ENCODE results near the gene CFHR4. TPM values are rescaled to one million over a fixed set of nuclear protein-coding genes. Genes with fewer than 3 reads are reported as not detected.
"Not testable (repeated sequence)": the region's sequence is repeated elsewhere in the genome, so short reads cannot be mapped to it uniquely, and the experiment has no call there.

Gene CFHR4
- total and polyA plus RNA-seq, 2 of the 4 experiments (the other 2 are of a cell fraction), result not detected

DNA sequence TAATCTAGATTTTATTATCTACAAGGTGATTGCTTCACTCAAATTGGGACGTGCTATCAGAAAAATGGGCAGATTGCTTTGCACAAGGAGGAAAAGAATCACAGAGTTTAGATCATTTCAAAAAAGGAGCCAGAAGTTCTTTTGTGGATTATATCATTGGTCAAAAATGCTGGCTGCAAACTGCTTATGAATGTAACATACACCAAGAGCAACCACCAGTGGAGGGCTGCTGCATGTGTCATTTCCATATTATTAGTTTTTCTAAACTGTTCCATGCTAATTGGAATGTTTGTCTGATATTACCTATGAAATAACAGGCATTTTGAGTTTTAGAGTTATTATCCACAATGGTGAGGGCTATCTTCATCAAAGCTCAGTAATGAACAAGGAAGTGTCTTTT, 39.0 kb downstream of the CFHR4 start:
- dilution Hi-C loops (cut with HindIII; ENCODE audit: low sequenced_read_pairs, unreplicated experiment); H3K14ac ChIP-seq (replicated peaks; ENCODE audit: low read depth, low read length); H2AK5ac ChIP-seq (ENCODE audit: low read depth, low read length); in situ Hi-C loops (cut with MboI; ENCODE audit: low sequenced_read_pairs); H2BK5ac ChIP-seq (ENCODE audit: low read depth, low read length, poor library complexity, severe bottlenecking); H4K8ac ChIP-seq (ENCODE audit: low read depth in 2 of 2, low read length in 2 of 2); H4K5ac ChIP-seq (ENCODE audit: low read depth, low read length); CTCF ChIA-PET; BruUV-seq (replicated peaks); H2BK120ac ChIP-seq (ENCODE audit: low read depth, low read length); H4K91ac ChIP-seq (ENCODE audit: insufficient read depth, low read depth, low read length); H2AK9ac ChIP-seq (replicated peaks; ENCODE audit: low read depth, low read length, poor library complexity); H4K20me1 ChIP-seq (ENCODE audit: insufficient read depth, low read length); H3K79me1 ChIP-seq (ENCODE audit: low read depth in 1 of 2, low read length in 2 of 2); H3K4me1 ChIP-seq (ENCODE audit: control insufficient read depth, insufficient read depth, low read length); H3K56ac ChIP-seq (ENCODE audit: extremely low read depth, insufficient read depth, low read length); H3K27ac ChIP-seq (ENCODE audit: insufficient read depth, low read length); H3K9ac ChIP-seq (ENCODE audit: low read depth, low read length); H3K4me2 ChIP-seq (ENCODE audit: low read depth, low read length); H2AFZ ChIP-seq (replicated peaks; ENCODE audit: low read length, poor library complexity); POLR2A ChIA-PET (ENCODE audit: unreplicated experiment); H3K27me3 ChIP-seq (ENCODE audit: control insufficient read depth, insufficient read depth, low read length); intact Hi-C loops (cut with micrococcal nuclease); H3K4me3 ChIP-seq (ENCODE audit: insufficient read depth, low read depth, low read length); H3K18ac ChIP-seq (ENCODE audit: low read depth, low read length); H2BK15ac ChIP-seq (ENCODE audit: low read depth, low read length); H3K9me1 ChIP-seq (ENCODE audit: insufficient read depth, low read length); H2BK20ac ChIP-seq (ENCODE audit: low read depth, low read length); H3K9me3 ChIP-seq (ENCODE audit: control insufficient read depth, insufficient read depth, low read length); H3K4ac ChIP-seq (ENCODE audit: low read depth, low read length); H3K23ac ChIP-seq (ENCODE audit: low read depth, low read length); H3K36me3 ChIP-seq (ENCODE audit: control insufficient read depth, insufficient read depth, low read length): not testable (repeated sequence)
- ATAC-seq (ENCODE audit: low read depth) (peak; percentile 79), DNase-seq (peak; percentile 6)
- WGBS, 2 experiments (ENCODE audit: extremely low coverage in 2 of 2, insufficient read length in 1 of 2), result no CpG with 5 or more reads among the region's 1 CpG

GRCh38 chr1:196932853-196933252, 45.0 kb downstream of the CFHR4 start:
- H3K4me3 ChIP-seq (ENCODE audit: insufficient read depth, low read depth, low read length); intact Hi-C loops (cut with micrococcal nuclease); H3K4me2 ChIP-seq (ENCODE audit: low read depth, low read length); H3K4me1 ChIP-seq (ENCODE audit: control insufficient read depth, insufficient read depth, low read length); H3K14ac ChIP-seq (replicated peaks; ENCODE audit: low read depth, low read length); H3K9me3 ChIP-seq (ENCODE audit: control insufficient read depth, insufficient read depth, low read length); H3K56ac ChIP-seq (ENCODE audit: extremely low read depth, insufficient read depth, low read length); H3K23ac ChIP-seq (ENCODE audit: low read depth, low read length); CTCF ChIA-PET; H3K27ac ChIP-seq (ENCODE audit: insufficient read depth, low read length); H2BK120ac ChIP-seq (ENCODE audit: low read depth, low read length); H2BK5ac ChIP-seq (ENCODE audit: low read depth, low read length, poor library complexity, severe bottlenecking); H2AFZ ChIP-seq (replicated peaks; ENCODE audit: low read length, poor library complexity); H2AK9ac ChIP-seq (replicated peaks; ENCODE audit: low read depth, low read length, poor library complexity); DNase-seq; H4K8ac ChIP-seq (ENCODE audit: low read depth in 2 of 2, low read length in 2 of 2); H3K79me1 ChIP-seq (ENCODE audit: low read depth in 1 of 2, low read length in 2 of 2); H2BK15ac ChIP-seq (ENCODE audit: low read depth, low read length); H4K91ac ChIP-seq (ENCODE audit: insufficient read depth, low read depth, low read length); H2AK5ac ChIP-seq (ENCODE audit: low read depth, low read length); ATAC-seq (ENCODE audit: low read depth); in situ Hi-C loops (cut with MboI; ENCODE audit: low sequenced_read_pairs); H3K27me3 ChIP-seq (ENCODE audit: control insufficient read depth, insufficient read depth, low read length); H3K9ac ChIP-seq (ENCODE audit: low read depth, low read length); POLR2A ChIA-PET (ENCODE audit: unreplicated experiment); H4K20me1 ChIP-seq (ENCODE audit: insufficient read depth, low read length); BruUV-seq (replicated peaks); H3K9me1 ChIP-seq (ENCODE audit: insufficient read depth, low read length); H3K36me3 ChIP-seq (ENCODE audit: control insufficient read depth, insufficient read depth, low read length); dilution Hi-C loops (cut with HindIII; ENCODE audit: low sequenced_read_pairs, unreplicated experiment); H3K4ac ChIP-seq (ENCODE audit: low read depth, low read length); H4K5ac ChIP-seq (ENCODE audit: low read depth, low read length); H2BK20ac ChIP-seq (ENCODE audit: low read depth, low read length); H3K18ac ChIP-seq (ENCODE audit: low read depth, low read length): not testable (repeated sequence)
- no CpG with 5 or more reads among the region's 2 CpGs for WGBS, 2 experiments (ENCODE audit: extremely low coverage in 2 of 2, insufficient read length in 1 of 2)
